Transverse colon (tissue), 4 donors: ENCODE data around the gene FKTN.

Experiments
- EP300 ChIP-seq: sonication (generic); formaldehyde crosslinking; IDR thresholded peaks from one replicate; pipeline ENCODE4 v1.6.1; 2017; ENCODE audit warnings: antibody characterized with exemption, low read depth
- POLR2A ChIP-seq: fragments of 450-650 bp; IDR thresholded peaks from one replicate; pipeline ENCODE4 v1.6.1; 2016; ENCODE audit warnings: antibody characterized with exemption, mild to moderate bottlenecking, moderate library complexity
- POLR2AphosphoS5 ChIP-seq, 3 donors: sonication (generic); formaldehyde crosslinking; IDR thresholded peaks; one replicate each; pipeline ENCODE4 v1.6.1; 2016; ENCODE audit warnings: antibody characterized with exemption in 3 of 3
- TF ChIP-seq, protein P1 (sequence below), 5 experiments: fragments of 200-600 bp in 3 of 5; fragments of 450-650 bp in 2 of 5; sonication (generic) in 3 of 5; IDR thresholded peaks; 1 replicate in 2 of 5; 2 replicates in 3 of 5; pipeline ENCODE4 v1.5.1; 2016 to 2017; ENCODE audit warnings: antibody characterized with exemption in 5 of 5, inconsistent platforms in 3 of 5, mild to moderate bottlenecking in 2 of 5, moderate library complexity in 1 of 5

DNA sequence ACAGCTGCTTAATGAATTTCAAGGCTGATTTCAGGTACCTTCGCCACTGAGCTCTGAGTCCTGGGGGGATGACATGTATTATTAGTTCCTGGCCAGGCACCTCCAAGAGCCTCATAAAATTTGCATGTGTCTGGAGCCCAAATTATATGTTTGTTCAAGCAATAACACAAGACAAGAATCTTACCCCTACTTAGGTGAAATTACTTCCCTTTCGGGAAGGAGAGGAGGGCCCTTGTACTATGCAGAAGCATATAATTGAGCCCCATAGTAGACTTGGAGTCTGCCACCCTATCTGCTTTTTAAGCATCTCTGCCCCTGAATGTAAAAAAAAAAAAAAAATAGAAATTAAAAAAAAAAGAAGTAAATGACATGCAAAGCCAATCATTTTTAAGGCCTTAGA is 123.4 kb downstream of the FKTN start:
- TF ChIP-seq POLR2AphosphoS5 (IDR thresholded peaks at IDR 0.05) (no peak), POLR2A (no peak), EP300 (no peak)
- TF ChIP-seq, protein P1, sequence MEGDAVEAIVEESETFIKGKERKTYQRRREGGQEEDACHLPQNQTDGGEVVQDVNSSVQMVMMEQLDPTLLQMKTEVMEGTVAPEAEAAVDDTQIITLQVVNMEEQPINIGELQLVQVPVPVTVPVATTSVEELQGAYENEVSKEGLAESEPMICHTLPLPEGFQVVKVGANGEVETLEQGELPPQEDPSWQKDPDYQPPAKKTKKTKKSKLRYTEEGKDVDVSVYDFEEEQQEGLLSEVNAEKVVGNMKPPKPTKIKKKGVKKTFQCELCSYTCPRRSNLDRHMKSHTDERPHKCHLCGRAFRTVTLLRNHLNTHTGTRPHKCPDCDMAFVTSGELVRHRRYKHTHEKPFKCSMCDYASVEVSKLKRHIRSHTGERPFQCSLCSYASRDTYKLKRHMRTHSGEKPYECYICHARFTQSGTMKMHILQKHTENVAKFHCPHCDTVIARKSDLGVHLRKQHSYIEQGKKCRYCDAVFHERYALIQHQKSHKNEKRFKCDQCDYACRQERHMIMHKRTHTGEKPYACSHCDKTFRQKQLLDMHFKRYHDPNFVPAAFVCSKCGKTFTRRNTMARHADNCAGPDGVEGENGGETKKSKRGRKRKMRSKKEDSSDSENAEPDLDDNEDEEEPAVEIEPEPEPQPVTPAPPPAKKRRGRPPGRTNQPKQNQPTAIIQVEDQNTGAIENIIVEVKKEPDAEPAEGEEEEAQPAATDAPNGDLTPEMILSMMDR (IDR thresholded peaks at IDR 0.05) = no peak
